Fibroblast of skin of left biceps (primary cell): ENCODE measurements around the gene LRPAP1.
"Not testable (repeated sequence)": the region's sequence is repeated elsewhere in the genome, so short reads cannot be mapped to it uniquely, and the experiment has no call there.

Source experiments
- DNase-seq, 2 experiments: peaks; one replicate each; pipeline ENCODE4 v3.0.0-alpha.2; 2013; ENCODE audit warnings: low read depth in 2 of 2

Gene LRPAP1

DNA sequence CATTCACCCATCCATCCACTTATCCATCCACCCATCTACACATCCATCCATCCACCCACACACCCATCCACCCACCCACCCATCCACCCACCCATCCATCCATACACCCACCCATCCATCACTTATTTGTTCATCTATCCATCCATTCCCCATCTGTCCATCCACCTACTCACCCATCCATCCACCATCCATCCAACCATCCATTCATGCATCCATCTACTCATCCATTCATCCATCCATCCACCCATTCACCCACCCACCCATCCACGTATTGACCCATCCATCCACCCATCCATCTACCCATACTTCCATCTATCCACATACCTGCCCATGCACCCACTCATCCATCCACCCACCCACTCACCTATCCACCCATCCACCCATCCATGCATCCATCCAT, 28.2 kb upstream of the LRPAP1 start:
- DNase-seq: not testable (repeated sequence)

DNA sequence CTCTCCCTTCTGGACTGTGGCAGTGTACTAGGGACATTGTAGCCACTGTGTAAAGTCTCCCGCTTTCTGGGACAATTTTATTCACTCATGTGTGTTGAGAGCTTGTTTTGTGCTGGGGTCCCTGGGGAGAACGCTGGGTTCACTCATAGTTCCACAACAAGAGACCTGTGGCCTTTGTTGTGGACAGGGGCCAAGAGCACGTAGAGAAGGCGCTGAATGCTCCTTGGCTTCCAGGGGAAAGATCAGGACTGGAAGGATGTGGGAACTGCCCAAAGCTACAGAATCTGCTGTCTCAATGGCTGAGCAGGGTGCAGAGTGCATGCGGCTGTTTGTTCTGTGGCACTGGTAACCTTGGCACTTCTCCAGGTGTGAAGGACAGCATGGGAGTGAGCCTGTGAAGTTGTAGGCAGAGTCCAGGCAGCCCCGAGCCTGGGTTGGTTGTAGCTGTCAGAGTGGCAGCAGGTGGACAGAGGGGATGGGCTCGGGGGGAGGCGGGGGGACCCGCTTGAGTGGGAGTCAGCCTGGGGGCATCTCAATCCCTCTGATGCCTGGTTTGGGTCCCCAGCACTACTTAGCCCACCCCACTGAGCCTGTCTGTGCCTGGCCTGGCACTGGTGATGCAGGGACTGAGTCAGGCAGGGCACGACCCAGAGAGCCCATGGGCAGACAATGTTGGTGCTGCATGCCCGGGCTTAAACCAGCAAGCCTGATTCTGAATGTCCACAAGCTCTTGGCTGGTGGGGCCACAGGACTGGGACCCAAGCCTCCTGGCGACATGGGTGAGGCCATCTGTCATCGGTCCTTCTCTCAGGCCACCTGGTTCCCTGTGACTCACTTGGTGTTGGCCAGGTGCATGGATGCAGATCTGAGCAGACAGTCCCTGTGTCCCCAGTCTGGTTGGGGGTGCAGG, 27.4 kb upstream of the LRPAP1 start:
- DNase-seq: not testable (repeated sequence)

DNA sequence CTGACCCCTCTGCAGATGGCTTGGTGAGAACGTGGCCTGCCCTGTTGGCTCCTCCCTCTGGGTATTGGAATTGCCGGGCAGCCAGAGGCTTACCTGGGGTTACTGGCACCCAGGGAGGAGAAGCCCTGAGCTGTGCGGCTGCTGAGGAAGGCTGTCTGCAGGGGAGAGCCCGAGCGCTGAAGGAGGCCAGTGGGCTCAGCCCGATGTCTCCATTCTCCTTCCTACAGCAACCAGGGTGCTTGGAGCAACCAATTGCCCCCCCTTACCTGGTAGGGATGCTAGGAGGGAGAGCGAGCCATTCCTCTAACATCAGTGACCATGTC, 26.3 kb upstream of the LRPAP1 start:
- not testable (repeated sequence) for DNase-seq

DNA sequence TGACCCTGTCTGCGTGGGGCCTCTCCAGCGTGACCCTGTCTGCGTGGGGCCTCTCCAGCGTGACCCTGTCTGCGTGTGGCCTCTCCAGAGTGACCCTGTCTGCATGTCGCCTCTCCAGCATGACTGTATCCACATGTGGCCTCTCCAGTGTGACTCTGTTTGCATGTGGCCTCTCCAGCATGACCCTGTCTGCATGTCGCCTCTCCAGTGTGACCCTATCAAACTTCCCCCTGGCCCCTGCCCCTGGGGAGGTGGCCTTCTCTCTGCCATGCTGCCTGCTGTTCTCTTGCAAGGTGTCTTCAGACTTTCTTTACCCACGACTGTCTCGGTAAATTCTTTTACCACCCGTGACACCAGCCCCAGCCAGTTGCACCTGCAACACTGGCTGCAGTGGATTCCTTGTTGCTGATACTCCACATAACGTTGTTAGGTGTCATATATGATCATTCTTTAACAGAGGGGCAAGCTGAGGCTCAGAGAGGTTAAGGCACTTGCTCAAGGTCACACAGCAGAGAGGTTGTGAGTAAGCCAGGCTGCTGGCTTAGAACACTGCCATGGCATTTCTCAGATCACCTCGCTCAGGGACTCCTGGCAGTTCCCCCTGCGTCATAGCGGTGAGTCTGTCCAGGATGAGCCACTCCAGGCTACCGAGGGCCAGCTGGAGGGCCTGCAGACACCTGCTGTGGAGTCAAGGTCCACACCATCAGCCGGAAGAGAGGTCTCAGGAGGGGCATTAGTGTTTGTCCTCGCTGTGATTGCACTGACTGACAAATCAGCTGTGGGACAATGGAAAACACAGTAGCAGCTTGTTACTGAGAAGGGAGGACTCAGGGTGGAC, 25.7 kb upstream of the LRPAP1 start:
- DNase-seq: not testable (repeated sequence)

DNA sequence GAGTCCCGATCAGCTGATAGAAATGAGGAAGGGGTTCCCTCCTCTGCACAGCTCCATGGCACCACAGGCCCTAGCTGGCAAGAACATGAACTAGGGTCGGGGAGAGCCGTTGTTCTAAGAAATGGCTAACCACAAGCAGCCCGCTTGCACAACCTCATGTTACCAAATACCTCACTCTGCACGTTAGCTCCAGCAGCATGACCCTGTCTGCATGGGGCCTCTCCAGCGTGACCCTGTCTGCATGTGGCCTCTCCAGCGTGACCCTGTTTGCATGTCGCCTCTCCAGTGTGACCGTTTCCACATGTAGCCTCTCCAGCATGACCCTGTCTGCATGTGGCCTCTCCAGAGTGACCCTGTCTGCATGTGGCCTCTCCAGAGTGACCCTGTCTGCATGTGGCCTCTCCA, 24.9 kb upstream of the LRPAP1 start:
- not testable (repeated sequence) for DNase-seq

DNA sequence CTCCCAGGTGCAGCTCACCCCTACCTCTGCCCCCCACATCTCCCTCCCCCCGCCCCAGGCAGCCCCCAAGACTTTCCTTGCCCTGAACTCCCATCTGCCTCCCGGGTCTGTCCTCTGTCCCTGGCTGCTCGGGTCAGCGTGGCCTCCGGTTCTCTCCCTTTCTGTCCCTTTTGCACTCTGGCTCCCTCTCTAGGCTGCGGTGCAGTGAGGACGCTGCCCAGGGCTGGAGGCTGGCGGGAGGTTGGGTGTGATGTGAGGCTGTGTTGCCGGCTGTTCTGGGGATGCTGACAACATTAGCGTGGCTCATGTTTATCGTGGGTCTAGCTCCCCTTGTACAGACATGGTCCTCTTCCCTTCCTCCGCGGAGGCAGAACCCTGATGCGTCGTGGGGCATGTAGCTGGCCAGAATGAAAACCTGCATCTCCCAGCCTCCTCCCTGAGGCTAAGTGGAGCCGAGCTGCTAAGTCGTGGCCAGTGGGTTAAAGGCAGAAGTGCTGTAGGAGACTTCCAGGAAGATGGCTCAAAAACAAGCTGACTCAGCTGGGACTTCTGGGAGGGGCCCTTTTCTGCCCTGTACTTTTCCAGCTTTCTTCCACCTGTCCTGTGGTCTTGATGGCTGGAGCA, 24.1 kb upstream of the LRPAP1 start:
- not testable (repeated sequence) for DNase-seq

DNA sequence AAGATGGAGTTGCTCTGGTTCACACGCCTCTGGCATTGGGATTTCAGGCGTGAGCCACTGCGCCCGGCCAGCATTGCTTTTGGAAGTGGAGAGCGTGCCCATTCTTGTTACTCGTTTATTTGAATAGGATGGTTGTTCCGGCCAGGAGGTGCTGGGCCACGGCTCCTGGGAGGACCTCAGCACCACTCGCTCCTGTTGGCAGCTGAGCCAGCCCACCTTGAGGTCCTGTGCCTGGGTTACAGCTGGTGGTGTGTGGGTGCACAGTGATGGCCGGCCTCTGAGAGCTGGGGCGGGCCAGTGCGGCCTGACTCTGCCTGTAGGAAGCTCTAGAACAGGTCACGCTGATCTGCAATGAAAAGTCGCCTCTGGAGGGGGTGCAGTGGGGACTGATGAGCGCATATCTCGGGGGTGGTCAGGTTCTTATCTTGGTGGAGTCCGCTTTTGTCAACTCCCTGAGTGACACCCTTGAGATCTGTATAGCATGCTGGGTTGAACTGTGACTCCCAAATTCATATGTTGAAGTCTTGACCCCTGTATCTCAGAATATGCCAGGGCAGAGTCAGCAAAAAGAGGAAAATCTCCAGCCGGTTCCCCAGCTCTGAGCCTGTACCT, 23.3 kb upstream of the LRPAP1 start:
- DNase-seq: not testable (repeated sequence)

DNA sequence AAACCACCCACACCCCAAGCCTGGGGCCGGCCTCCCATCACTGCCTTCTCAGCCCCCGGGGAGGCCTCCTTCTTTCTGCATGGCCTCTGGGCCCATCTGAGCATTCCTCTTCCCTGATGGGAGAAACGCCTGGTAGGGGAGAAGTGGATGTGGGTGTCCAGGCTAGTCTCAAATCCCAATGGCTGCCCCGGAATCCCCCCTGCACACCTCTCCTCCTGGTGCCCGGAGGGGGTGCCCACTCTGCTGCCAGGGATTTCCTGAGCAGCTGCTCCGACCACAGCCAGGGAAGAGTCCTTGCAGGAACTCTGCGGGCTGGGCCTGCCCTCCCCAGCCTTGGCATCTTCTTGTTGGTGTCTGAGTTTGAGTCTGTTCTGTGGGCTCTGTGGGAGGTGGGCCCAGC, 19.1 kb upstream of the LRPAP1 start:
- not testable (repeated sequence) for DNase-seq

DNA sequence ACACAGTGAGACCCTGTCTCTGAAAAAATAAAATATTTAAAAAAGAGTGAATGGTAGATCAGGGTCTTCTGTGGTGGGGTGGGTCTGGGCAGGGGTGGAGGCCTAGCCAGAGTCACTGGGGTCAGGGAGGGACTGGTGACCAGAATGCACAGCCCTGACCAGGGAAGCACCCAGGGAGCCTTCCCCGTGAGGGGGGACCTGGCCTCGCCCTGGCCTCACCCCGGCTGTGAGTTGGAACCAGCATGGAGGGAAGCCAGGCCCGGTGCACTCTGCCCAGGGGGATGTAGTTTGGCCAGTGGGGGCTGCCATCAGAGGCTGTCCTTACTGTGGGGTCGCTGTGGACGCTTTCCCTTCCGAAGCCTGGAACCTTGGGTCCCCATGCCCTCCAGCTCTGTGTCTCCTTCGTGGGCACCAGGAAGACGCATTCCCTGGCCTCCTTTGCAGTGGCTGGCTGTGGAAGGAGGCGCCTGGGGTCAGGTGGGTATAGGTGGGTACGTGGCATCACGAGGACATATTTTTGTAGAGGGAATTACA, 18.6 kb upstream of the LRPAP1 start:
- DNase-seq: not testable (repeated sequence)

DNA sequence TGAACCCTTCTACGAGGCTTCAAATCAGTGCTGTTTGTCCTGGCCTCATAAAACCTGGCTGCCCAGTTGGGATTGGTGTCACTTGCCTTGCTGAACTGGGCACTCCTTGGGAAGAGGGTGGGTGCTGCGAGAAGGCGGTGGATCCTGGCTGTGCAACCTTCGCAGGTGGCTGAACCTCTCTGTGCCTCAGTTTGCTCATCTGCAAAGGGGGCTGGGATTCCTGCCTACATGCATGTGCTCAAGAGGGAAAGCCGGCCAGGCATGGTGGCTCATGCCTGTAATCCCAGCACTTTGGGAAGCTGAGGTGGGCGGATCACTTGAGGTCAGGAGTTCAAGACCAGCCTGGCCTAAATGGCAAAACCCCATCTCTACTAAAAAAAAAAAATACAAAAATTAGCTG, 17.8 kb upstream of the LRPAP1 start:
- not testable (repeated sequence) for DNase-seq

DNA sequence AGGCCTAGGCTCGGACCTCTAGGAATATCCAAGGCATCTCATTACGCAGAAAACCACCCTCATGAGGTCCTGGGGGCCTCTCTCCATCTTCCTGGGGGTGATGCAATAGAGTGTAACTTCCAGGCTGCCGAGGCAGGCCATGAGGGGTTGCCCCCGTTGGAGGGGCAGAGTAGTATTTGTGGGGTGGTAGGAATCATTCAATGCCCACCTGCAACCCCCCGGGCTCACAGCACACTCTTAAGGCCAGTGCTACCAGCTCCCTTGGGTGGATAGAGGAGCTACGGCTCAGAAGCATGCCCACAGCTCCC, 17.4 kb upstream of the LRPAP1 start:
- DNase-seq: not testable (repeated sequence)

DNA sequence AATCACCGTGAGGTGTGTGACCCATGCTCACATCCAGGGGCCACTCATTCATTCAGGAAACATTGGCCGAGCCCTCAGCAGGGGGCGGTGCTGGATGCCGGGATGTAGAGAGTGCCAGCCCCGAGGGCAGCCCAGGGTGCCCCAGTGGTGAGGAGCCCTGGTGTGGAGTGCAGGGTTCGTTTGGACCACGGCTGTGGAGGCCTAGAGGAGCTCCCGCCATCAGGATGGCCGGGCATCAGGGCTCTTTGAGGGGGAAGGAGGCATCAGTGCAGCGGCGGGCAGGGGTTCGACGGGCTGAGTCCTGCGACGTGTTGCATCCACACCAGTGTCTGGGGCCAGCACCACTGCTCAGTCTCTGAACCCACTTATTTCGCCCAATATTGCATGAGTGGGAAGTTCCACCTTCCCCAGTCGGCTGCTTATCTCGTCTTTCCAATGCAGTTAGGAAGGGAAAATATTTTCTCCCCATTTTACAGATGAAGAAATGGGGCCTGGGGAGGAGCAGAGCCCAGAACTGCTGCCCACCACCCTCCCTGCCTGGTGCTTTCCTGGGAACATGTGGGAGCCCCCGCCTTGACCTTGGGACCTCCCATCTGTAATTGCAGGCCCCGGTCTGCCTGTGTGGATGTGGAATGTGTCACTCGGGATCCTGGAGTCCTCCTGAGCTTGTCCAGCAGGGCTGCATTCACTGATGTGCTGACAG, 16.9 kb upstream of the LRPAP1 start:
- not testable (repeated sequence) for DNase-seq

DNA sequence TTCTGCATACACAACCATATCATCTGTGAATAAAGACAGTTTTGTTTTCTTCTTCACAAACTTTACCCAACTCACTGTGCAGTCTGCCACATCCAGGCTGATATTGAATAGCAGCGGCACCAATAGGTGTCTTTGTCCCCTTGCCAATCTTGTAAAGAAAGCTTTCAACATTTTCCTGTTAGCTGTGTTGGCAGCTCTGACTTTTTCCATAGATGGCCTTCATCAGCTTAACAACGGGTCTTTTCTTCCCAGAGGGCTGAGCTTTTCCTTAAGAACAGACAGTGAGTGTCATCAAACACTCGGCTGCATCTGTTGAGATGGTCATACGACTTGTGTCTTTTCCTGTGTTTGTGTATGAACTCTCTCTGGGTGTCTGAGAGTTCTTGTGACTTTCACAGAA, 14.5 kb upstream of the LRPAP1 start:
- DNase-seq: not testable (repeated sequence)

DNA sequence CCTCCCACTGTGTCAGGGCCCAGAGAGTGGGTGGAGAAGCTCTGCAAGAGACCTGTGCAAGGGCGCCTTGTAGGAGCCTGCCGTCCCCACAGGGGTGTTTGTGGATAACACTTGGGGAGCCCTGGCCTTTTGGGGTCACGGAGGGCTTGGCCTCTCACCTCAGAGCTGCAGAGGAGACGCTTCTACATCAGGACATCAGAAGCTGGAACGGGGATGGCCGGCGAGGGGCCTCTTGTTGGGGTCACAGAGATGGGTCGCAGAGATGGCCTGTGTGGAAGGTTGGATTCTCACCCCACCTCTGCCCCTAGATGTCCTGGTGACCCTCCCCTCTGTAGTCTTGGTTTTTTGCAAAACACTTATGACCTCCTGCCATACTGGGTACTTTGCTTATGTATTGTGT, 13.1 kb upstream of the LRPAP1 start:
- not testable (repeated sequence) for DNase-seq

DNA sequence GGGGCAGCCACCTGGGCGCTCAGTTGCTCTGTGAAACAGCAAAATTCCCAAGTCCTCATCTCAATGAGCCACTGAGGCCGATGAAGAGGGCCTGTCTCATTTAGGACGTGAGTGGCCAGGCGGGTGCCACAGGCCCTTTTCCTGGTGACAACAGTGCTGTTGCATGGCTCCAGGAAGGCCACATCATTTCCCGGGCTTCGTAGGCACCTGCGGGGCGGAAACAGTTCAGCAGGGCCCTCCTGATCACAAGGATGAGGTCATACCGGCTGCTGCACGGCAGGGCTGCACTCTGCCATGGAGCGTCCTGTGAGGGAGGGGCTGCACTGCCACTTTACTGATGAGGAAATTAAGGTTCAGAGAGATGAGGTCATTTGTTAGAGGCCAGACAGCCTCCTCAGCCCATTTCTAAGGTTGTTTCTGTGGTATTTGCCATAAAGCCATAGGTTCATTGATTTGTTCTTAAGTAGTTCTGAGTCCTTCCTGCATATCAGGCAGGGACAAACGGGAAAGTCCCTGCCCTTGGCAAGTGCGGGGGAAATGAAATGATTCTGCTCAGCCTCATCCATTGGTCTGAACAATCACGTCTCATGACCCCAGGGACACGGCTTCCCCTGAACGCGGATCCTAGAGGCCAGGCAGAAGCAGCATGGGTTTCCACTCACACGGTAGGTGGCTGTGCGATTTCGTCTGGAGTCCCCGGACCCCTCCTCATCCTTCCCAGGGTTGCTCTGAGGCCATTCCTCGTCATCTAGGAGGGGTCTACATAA, 12.2 kb upstream of the LRPAP1 start:
- DNase-seq: not testable (repeated sequence)

DNA sequence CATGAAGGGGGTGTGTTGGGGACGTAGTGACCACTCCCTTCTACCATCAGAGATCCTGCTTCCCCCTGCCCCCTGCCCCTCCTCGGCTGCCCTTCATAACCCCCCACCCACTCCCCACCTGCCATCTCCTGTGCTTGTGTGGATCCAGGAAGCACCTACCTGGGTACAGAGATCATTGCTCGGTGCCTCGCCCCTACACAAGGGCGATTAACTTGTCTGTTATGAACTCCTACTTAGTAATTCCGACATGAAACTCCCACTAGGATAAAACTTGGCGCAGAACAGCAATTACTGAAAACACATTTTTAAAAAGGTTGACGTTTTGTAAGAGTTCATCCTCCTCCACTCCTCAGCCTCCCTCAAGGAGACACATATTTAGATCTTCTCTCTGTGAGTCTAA, 11.2 kb upstream of the LRPAP1 start:
- DNase-seq: not testable (repeated sequence)

DNA sequence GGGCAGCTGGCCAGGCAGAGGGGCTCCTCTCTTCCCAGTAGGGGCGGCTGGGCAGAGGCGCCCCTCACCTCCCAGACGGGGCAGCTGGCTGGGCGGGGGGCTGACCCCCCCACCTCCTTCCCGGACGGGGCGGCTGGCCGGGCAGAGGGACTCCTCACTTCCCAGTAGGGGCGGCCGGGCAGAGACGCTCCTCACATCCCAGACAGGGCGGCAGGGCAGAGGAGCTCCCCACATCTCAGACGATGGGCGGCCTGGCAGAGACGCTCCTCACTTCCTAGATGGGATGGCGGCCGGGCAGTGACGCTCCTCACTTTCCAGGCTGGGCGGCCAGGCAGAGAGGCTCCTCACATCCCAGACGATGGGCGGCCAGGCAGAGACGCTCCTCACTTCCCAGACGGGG, 6.7 kb upstream of the LRPAP1 start:
- not testable (repeated sequence) for DNase-seq

DNA sequence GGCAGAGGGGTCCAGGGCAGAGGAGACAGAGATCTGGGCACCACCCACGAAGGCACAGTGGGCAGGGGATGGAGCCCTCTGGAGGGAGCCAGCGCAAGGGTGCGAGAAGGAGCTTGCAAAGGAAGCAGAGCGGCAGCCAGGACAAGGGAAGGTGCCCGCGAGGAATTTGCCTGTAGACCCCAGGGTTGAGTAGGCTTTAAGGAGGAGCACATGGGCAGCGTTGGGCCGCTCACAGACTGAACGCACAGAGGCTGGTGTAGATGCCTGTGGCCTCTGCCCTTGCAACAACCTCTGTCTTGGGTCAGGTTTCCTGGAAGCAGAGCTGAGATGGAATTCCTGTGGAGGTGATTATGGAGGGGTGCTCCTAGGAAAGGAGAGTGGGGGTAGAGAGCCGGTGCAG, 3.6 kb upstream of the LRPAP1 start:
- DNase-seq: not testable (repeated sequence)

DNA sequence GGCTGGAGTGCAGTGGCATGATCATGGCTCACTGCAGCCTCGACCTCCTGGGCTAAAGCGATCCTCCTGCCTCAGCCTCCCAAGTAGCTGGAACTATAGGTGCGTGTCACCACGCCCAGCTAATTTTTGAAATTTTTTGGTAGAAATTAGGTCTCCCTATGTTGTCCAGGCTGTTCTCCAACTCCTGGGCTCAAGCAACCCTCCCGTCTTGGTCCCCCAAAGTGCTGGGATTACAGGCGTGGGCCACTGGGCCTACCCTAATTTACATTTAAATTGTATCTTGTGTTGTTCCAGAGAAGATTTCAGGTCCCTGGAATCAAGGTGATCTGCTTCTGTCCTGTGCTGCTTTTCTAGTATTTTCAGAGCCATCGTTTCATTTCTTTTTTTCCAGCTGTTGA, 1.2 kb upstream of the LRPAP1 start:
- no peak for DNase-seq

DNA sequence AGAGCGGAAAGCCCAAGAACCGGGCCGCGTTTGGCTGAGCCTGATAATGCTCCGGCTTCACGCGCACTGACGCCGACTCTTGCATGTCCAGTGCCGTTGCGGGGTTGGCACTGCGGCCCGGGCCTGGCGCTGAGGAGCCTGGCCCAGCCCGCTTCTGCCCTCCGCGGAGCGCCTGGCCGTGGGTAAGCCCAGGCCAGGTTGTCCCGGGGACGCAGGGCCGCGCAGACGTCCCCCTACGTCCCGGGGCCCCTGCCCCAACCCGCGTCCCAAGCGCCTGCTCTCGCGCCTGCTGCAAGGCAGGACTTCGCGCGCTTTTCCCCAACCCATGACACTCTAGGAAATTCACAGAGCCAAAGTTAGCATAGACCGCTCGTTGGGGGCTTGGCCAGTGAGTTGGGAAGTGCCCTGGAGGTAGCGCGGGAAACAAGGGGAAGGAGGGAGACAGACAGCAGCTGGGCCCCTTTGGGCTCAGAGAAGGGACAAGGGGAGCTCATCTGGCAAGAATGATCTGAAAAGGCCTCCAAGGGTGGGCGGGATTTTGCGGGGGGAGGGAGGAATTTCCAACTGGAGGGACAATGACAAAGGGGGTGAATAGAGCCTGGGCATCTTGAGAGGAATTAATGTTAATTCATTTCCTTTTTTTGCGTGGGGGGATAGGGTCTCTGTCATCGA, 665 bp upstream of the LRPAP1 start:
- no peak for DNase-seq
